H9 (cell line): ENCODE data around the gene GDI1. TPM values are rescaled to one million over a fixed set of nuclear protein-coding genes. Genes with fewer than 3 reads are reported as not detected.

ENCODE experiments used
- DNase-seq: peaks from one replicate; pipeline ENCODE4 v3.0.0-alpha.2; 2017
- H2AFZ ChIP-seq: one replicate; pipeline ENCODE4 v1.6.1; 2013; ENCODE audit warnings: mild to moderate bottlenecking, low read length, control low read depth, moderate library complexity
- H2AK5ac ChIP-seq: 2 replicates; pipeline ENCODE4 v1.6.1; 2013; ENCODE audit warnings: low read length, control low read depth, mixed read lengths; ENCODE audit not compliant: insufficient read length
- H2BK120ac ChIP-seq: one replicate; pipeline ENCODE4 v1.6.1; 2013; ENCODE audit warnings: low read depth, mild to moderate bottlenecking, low read length, control low read depth, inconsistent platforms; ENCODE audit not compliant: poor library complexity, severe bottlenecking
- H2BK12ac ChIP-seq: 2 replicates; pipeline ENCODE4 v1.6.1; 2013; ENCODE audit warnings: low read length, control low read depth, mixed read lengths, low read depth; ENCODE audit not compliant: insufficient read length
- H2BK15ac ChIP-seq: 2 replicates; pipeline ENCODE4 v1.6.1; 2013; ENCODE audit warnings: low read depth, low read length, control low read depth
- H2BK20ac ChIP-seq: one replicate; pipeline ENCODE4 v1.6.1; 2013; ENCODE audit warnings: low read depth, mild to moderate bottlenecking, low read length, control low read depth, inconsistent platforms; ENCODE audit not compliant: poor library complexity, severe bottlenecking
- H2BK5ac ChIP-seq: 2 replicates; pipeline ENCODE4 v1.6.1; 2013; ENCODE audit warnings: low read length, control low read depth, mixed read lengths; ENCODE audit not compliant: insufficient read length
- H3K14ac ChIP-seq: 2 replicates; pipeline ENCODE4 v1.6.1; 2013; ENCODE audit warnings: low read length, control low read depth; ENCODE audit not compliant: insufficient read depth
- H3K18ac ChIP-seq: 2 replicates; pipeline ENCODE4 v1.6.1; 2013; ENCODE audit warnings: low read depth, mild to moderate bottlenecking, mixed read lengths, low read length, control low read depth; ENCODE audit not compliant: insufficient read length
- H3K23ac ChIP-seq: 2 replicates; pipeline ENCODE4 v1.6.1; 2013; ENCODE audit warnings: low read length, control low read depth, mixed read lengths, low read depth; ENCODE audit not compliant: insufficient read length
- H3K23me2 ChIP-seq: 2 replicates; pipeline ENCODE4 v1.6.1; 2013; ENCODE audit warnings: low read depth, mild to moderate bottlenecking, mixed read lengths, low read length, control low read depth; ENCODE audit not compliant: insufficient read length, poor library complexity, severe bottlenecking
- H3K27ac ChIP-seq: 2 replicates; pipeline ENCODE4 v1.5.1; 2013; ENCODE audit warnings: low read length, control low read depth, mixed read lengths, low read depth; ENCODE audit not compliant: insufficient read length
- H3K27me3 ChIP-seq: 2 replicates; pipeline ENCODE4 v1.6.1; 2013; ENCODE audit warnings: low read length, control low read depth, inconsistent platforms; ENCODE audit not compliant: insufficient read depth
- H3K4ac ChIP-seq: 2 replicates; pipeline ENCODE4 v1.6.1; 2013; ENCODE audit warnings: low read depth, mild to moderate bottlenecking, control low read depth, inconsistent platforms, low read length, moderate library complexity
- H3K4me1 ChIP-seq: 2 replicates; pipeline ENCODE4 v1.6.1; 2013; ENCODE audit warnings: low read length, control low read depth, inconsistent platforms; ENCODE audit not compliant: insufficient read depth
- H3K4me2 ChIP-seq: 2 replicates; pipeline ENCODE4 v1.6.1; 2013; ENCODE audit warnings: low read length, control low read depth, mixed read lengths; ENCODE audit not compliant: insufficient read length, insufficient read depth
- H3K56ac ChIP-seq: 2 replicates; pipeline ENCODE4 v1.6.1; 2013; ENCODE audit warnings: low read depth, mild to moderate bottlenecking, mixed read lengths, low read length, control low read depth; ENCODE audit not compliant: insufficient read length
- H3K79me1 ChIP-seq: 2 replicates; pipeline ENCODE4 v1.6.1; 2013; ENCODE audit warnings: low read depth, mild to moderate bottlenecking, moderate library complexity, low read length, control low read depth, inconsistent platforms; ENCODE audit not compliant: insufficient read depth, poor library complexity, severe bottlenecking
- H3K79me2 ChIP-seq: 2 replicates; pipeline ENCODE4 v1.6.1; 2013; ENCODE audit warnings: low read length, control low read depth, inconsistent platforms; ENCODE audit not compliant: insufficient read depth
- H3K9ac ChIP-seq: 2 replicates; pipeline ENCODE4 v1.6.1; 2013; ENCODE audit warnings: low read length, control low read depth, mixed read lengths; ENCODE audit not compliant: insufficient read length; ENCODE audit errors: extremely low read depth
- H3K9me3 ChIP-seq: one replicate; pipeline ENCODE4 v1.6.1; 2013; ENCODE audit warnings: low read depth, low read length, inconsistent platforms; ENCODE audit not compliant: control insufficient read depth
- H3T11ph ChIP-seq: one replicate; pipeline ENCODE4 v1.6.1; 2013; ENCODE audit warnings: mild to moderate bottlenecking, low read length, control low read depth, inconsistent platforms
- H4K20me1 ChIP-seq: one replicate; pipeline ENCODE4 v1.6.1; 2013; ENCODE audit not compliant: control insufficient read depth, insufficient read length, insufficient read depth
- H4K5ac ChIP-seq: 2 replicates; pipeline ENCODE4 v1.6.1; 2013; ENCODE audit warnings: low read depth, mild to moderate bottlenecking, mixed read lengths, low read length, control low read depth; ENCODE audit not compliant: insufficient read length
- H4K8ac ChIP-seq: replicated peaks from 2 replicates; pipeline ENCODE4 v1.6.1; 2013; ENCODE audit warnings: low read length, control low read depth, mixed read lengths, low read depth; ENCODE audit not compliant: insufficient read length
- H4K91ac ChIP-seq: 2 replicates; pipeline ENCODE4 v1.6.1; 2013; ENCODE audit warnings: low read depth, mild to moderate bottlenecking, moderate library complexity, mixed read lengths, low read length, control low read depth; ENCODE audit not compliant: insufficient read length
- H3K27ac Mint-ChIP-seq, 3 experiments: 2 replicates in 2 of 3; 3 replicates in 1 of 3; pipeline ENCODE4 v1.8.0; 2020 to 2021; ENCODE audit warnings: mixed read lengths in 3 of 3, mild to moderate bottlenecking in 1 of 3, moderate library complexity in 1 of 3
- H3K27me3 Mint-ChIP-seq: 2 replicates; pipeline ENCODE4 v1.8.0; 2021; ENCODE audit warnings: low read depth, mild to moderate bottlenecking, moderate library complexity, mixed read lengths
- H3K36me3 Mint-ChIP-seq, 3 experiments: 2 replicates in 2 of 3; 3 replicates in 1 of 3; pipeline ENCODE4 v1.8.0; 2020 to 2021; ENCODE audit warnings: low read depth in 3 of 3, mixed read lengths in 3 of 3; ENCODE audit not compliant: insufficient read depth in 1 of 3
- H3K4me1 Mint-ChIP-seq, 2 experiments: 2 replicates each; pipeline ENCODE4 v1.8.0; 2020; ENCODE audit warnings: mixed read lengths in 2 of 2
- H3K4me3 Mint-ChIP-seq, 2 experiments: 2 replicates in 1 of 2; 3 replicates in 1 of 2; pipeline ENCODE4 v1.8.0; 2020 to 2021; ENCODE audit warnings: mild to moderate bottlenecking in 2 of 2, mixed read lengths in 2 of 2, moderate library complexity in 1 of 2
- H3K9me3 Mint-ChIP-seq, 2 experiments: 2 replicates in 1 of 2; 3 replicates in 1 of 2; pipeline ENCODE4 v1.8.0; 2020; ENCODE audit warnings: mild to moderate bottlenecking in 2 of 2, mixed read lengths in 2 of 2, moderate library complexity in 1 of 2
- WGBS: extraction: QIAGEN DNeasy Blood & Tissue Kit; methylation state at CpG from one replicate; pipeline ENCODE4 v1.1.7; 2013; ENCODE audit warnings: missing lambda C conversion rate, low lambda C conversion rate, mixed read lengths; ENCODE audit not compliant: insufficient read length; ENCODE audit errors: extremely low coverage; 5-methylcytosine and 5-hydroxymethylcytosine counted together
- total RNA-seq: library from RNA; stranded (reverse); gene quantifications from 2 replicates; pipeline ENCODE4 v1.2.1, GENCODE V29; 2021
- TF ChIP-seq, protein P1 (sequence below): fragments of 200-600 bp; sonication (generic); conservative IDR thresholded peaks from 3 replicates; pipeline ENCODE4 v1.8.0; 2021; ENCODE audit warnings: antibody characterized with exemption, mild to moderate bottlenecking

Gene GDI1
- total RNA-seq, 1 experiment from 2014 or later = 111 TPM

DNA sequence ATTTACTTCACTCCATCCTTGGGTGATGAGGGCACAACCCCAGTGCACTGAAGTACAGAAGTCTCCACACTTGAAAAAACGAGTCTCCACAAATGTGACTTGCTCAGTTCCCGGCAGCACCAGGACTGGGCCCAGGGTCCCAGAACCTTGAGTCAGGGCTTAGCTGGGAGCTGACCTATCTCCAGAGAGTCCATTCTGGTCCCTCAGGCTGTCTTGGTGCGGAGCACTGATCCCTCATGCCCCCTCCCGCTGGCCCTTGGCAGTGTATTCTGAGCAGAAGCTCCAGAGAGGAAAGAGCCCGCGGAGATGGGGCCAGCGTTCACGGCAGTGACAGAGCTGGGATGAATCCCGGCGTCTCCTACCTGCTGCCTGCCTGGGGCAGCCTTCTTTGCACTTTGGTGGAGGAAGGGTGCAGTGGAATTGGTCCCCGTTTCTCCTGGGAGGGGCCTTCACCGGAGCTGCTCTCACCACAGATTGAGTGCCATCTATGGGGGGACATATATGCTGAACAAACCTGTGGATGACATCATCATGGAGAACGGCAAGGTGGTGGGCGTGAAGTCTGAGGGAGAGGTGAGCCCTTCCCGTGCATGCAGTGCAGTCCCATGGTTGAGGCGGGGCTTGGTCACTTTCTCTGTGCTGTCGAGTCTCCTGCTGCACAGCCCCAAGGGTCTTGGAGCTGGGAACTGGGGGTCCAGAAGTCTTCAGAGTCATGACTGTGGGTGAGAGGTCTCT is 3.8 kb downstream of the GDI1 start:
- Histone ChIP-seq H4K5ac (no peak overlapping the region), H3K14ac (no peak overlapping the region), H3K27me3 (no peaks in the 10 kb centered on the region), H3K56ac (no peak overlapping the region), H4K20me1 (no peaks in the 10 kb centered on the region), H3T11ph (no peak overlapping the region), H3K27ac (no peak overlapping the region), H2BK5ac (no peak overlapping the region), H3K23me2 (peaks cover 10% of the 10 kb centered on the region), H2BK120ac (no peak overlapping the region), H3K18ac (no peak overlapping the region), H3K9ac (no peak overlapping the region), H2AFZ (no peak overlapping the region), H3K79me2 (peaks cover 2% of the 10 kb centered on the region; the same call in 1 of the 2 replicates), H4K8ac (no peak overlapping the region), H2BK12ac (no peak overlapping the region), H2BK15ac (no peak overlapping the region), H4K91ac (no peak overlapping the region), H2BK20ac (no peak overlapping the region), H3K79me1 (no peaks in the 10 kb centered on the region), H3K23ac (no peak overlapping the region), H3K4ac (no peak overlapping the region), H3K4me2 (no peak overlapping the region), H3K9me3 (peaks cover 28% of the 10 kb centered on the region), H2AK5ac (no peak overlapping the region), H3K4me1 (no peaks in the 10 kb centered on the region)
- WGBS = no CpG with 5 or more reads among the region's 17 CpGs
- Mint-ChIP-seq H3K36me3 (peaks cover 23 to 55% (median 54%) of the 10 kb centered on the region in 3 experiments; a peak in 6 of 7 replicates), H3K4me3 (no peak overlapping the region), H3K27ac (no peak overlapping the region; a peak in 1 of 7 replicates), H3K9me3 (peaks cover 55 to 74% of the 10 kb centered on the region in 2 experiments), H3K27me3 (no peaks in the 10 kb centered on the region), H3K4me1 (peaks cover 11 to 15% of the 10 kb centered on the region in 2 experiments)
- TF ChIP-seq, protein P1, sequence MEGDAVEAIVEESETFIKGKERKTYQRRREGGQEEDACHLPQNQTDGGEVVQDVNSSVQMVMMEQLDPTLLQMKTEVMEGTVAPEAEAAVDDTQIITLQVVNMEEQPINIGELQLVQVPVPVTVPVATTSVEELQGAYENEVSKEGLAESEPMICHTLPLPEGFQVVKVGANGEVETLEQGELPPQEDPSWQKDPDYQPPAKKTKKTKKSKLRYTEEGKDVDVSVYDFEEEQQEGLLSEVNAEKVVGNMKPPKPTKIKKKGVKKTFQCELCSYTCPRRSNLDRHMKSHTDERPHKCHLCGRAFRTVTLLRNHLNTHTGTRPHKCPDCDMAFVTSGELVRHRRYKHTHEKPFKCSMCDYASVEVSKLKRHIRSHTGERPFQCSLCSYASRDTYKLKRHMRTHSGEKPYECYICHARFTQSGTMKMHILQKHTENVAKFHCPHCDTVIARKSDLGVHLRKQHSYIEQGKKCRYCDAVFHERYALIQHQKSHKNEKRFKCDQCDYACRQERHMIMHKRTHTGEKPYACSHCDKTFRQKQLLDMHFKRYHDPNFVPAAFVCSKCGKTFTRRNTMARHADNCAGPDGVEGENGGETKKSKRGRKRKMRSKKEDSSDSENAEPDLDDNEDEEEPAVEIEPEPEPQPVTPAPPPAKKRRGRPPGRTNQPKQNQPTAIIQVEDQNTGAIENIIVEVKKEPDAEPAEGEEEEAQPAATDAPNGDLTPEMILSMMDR = no peak
- DNase-seq = no peak
